Endodermal cell (in vitro differentiated cells): ENCODE results near the gene PAQR8. TPM values are rescaled to one million over a fixed set of nuclear protein-coding genes. Genes with fewer than 3 reads are reported as not detected.

Experiments
- DNase-seq: peaks from one replicate; pipeline ENCODE4 v3.0.0-alpha.2; 2017
- H3K27ac ChIP-seq: 2 replicates; pipeline ENCODE4 v1.5.1; 2013; ENCODE audit warnings: mild to moderate bottlenecking, low read depth, low read length, moderate library complexity
- H3K27me3 ChIP-seq: 2 replicates; pipeline ENCODE4 v1.6.1; 2013; ENCODE audit warnings: mild to moderate bottlenecking, low read length, moderate library complexity; ENCODE audit not compliant: insufficient read depth, control insufficient read depth, poor library complexity, severe bottlenecking
- H3K36me3 ChIP-seq: 2 replicates; pipeline ENCODE4 v1.7.0; 2013; ENCODE audit warnings: mild to moderate bottlenecking, low read length, moderate library complexity; ENCODE audit not compliant: control insufficient read depth, insufficient read depth
- H3K4me1 ChIP-seq: one replicate; pipeline ENCODE4 v1.7.0; 2013; ENCODE audit warnings: low read length; ENCODE audit not compliant: control insufficient read depth, insufficient read depth
- H3K4me3 ChIP-seq: 2 replicates; pipeline ENCODE4 v1.5.1; 2013; ENCODE audit warnings: mild to moderate bottlenecking, low read length, moderate library complexity
- H3K9ac ChIP-seq: 2 replicates; pipeline ENCODE4 v1.6.1; 2013; ENCODE audit warnings: mild to moderate bottlenecking, low read length, moderate library complexity; ENCODE audit not compliant: poor library complexity, severe bottlenecking; ENCODE audit errors: extremely low read depth
- H3K9me3 ChIP-seq: 2 replicates; pipeline ENCODE4 v1.6.1; 2013; ENCODE audit warnings: mild to moderate bottlenecking, low read length, moderate library complexity; ENCODE audit not compliant: control insufficient read depth
- H3K27ac Mint-ChIP-seq: 2 replicates; pipeline ENCODE4 v1.8.0; 2020; ENCODE audit warnings: mixed read lengths
- H3K27me3 Mint-ChIP-seq: 2 replicates; pipeline ENCODE4 v1.8.0; 2021; ENCODE audit warnings: mild to moderate bottlenecking, mixed read lengths; ENCODE audit not compliant: insufficient read depth
- H3K36me3 Mint-ChIP-seq: 2 replicates; pipeline ENCODE4 v1.8.0; 2020; ENCODE audit warnings: low read depth, mixed read lengths
- H3K4me1 Mint-ChIP-seq: 2 replicates; pipeline ENCODE4 v1.8.0; 2020; ENCODE audit warnings: mixed read lengths
- H3K4me3 Mint-ChIP-seq: 2 replicates; pipeline ENCODE4 v1.8.0; 2020; ENCODE audit warnings: mild to moderate bottlenecking, moderate library complexity, mixed read lengths
- H3K9me3 Mint-ChIP-seq: 2 replicates; pipeline ENCODE4 v1.8.0; 2020; ENCODE audit warnings: mild to moderate bottlenecking, mixed read lengths
- WGBS, 2 experiments: methylation state at CpG; one replicate each; pipeline versions ENCODE4 v1.1.5 to v1.1.7; 2013; ENCODE audit warnings: missing lambda C conversion rate in 2 of 2, mixed read lengths in 1 of 2; ENCODE audit not compliant: insufficient coverage in 1 of 2, insufficient read length in 1 of 2; 5-methylcytosine and 5-hydroxymethylcytosine counted together
- total RNA-seq, 2 donors: library from RNA; stranded (reverse); fragmentation: NEBNext Ultra II Directional in 1 of 2; extraction: Animal tissue kit (Norgen Biotek cat#: 25700) in 1 of 2; gene quantifications; 2 replicates in 1 of 2; 3 replicates in 1 of 2; pipeline ENCODE4 v1.2.1, GENCODE V29; 2021
- TF ChIP-seq, protein P1 (sequence below): fragments of 200-600 bp; sonication (generic); conservative IDR thresholded peaks from 2 replicates; pipeline ENCODE4 v1.5.0; 2021; ENCODE audit warnings: antibody characterized with exemption, mild to moderate bottlenecking

Gene PAQR8
- total RNA-seq, 2 donors from 2014 or later = 5.9 to 6.7 TPM

- 92% methylated on average over 4 of the region's 4 CpGs; no CpG with 5 or more reads in 1 of the 2 experiments for WGBS, 2 experiments
- Mint-ChIP-seq H3K4me1 (peaks cover 17% of the 10 kb centered on the region), H3K9me3 (no peaks in the 10 kb centered on the region), H3K27ac (no peak overlapping the region), H3K4me3 (no peak overlapping the region), H3K27me3 (no peaks in the 10 kb centered on the region), H3K36me3 (no peaks in the 10 kb centered on the region)
- Histone ChIP-seq H3K4me3 (no peak overlapping the region), H3K27ac (no peak overlapping the region), H3K4me1 (no peaks in the 10 kb centered on the region), H3K9me3 (no peaks in the 10 kb centered on the region), H3K36me3 (no peaks in the 10 kb centered on the region), H3K27me3 (no peaks in the 10 kb centered on the region), H3K9ac (no peak overlapping the region)
- TF ChIP-seq, protein P1, sequence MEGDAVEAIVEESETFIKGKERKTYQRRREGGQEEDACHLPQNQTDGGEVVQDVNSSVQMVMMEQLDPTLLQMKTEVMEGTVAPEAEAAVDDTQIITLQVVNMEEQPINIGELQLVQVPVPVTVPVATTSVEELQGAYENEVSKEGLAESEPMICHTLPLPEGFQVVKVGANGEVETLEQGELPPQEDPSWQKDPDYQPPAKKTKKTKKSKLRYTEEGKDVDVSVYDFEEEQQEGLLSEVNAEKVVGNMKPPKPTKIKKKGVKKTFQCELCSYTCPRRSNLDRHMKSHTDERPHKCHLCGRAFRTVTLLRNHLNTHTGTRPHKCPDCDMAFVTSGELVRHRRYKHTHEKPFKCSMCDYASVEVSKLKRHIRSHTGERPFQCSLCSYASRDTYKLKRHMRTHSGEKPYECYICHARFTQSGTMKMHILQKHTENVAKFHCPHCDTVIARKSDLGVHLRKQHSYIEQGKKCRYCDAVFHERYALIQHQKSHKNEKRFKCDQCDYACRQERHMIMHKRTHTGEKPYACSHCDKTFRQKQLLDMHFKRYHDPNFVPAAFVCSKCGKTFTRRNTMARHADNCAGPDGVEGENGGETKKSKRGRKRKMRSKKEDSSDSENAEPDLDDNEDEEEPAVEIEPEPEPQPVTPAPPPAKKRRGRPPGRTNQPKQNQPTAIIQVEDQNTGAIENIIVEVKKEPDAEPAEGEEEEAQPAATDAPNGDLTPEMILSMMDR = no peak
- no peak for DNase-seq
Observed at GRCh38 chr6:52394251-52394666, 32.3 kb downstream of the PAQR8 start.

DNA sequence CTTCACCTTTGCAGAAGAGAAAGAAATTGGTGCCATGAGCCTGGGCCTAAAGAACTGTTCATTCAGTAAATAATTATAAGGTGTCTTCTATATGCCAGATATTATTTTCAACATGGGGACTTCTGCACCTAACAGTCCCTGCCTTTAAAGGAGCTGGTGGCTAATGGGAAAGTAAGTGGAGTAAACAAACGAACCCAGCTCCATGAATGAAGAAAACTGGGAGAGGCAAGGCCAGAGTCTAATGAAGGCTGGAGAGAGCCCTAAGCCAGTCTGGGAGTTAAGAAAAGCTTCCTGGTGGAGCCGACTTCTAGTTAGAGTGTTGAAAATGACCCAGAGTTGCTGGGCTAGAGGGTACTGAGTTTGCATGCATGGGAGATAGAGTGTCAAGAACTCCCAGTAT lies 34.0 kb downstream of the PAQR8 start:
- Mint-ChIP-seq H3K27ac (no peak overlapping the region), H3K36me3 (no peaks in the 10 kb centered on the region), H3K9me3 (no peaks in the 10 kb centered on the region), H3K27me3 (no peaks in the 10 kb centered on the region), H3K4me1 (peaks cover 10% of the 10 kb centered on the region), H3K4me3 (no peak overlapping the region)
- Histone ChIP-seq H3K4me1 (no peaks in the 10 kb centered on the region), H3K27me3 (no peaks in the 10 kb centered on the region), H3K36me3 (no peaks in the 10 kb centered on the region), H3K4me3 (no peak overlapping the region), H3K9me3 (no peaks in the 10 kb centered on the region), H3K9ac (no peak overlapping the region), H3K27ac (no peak overlapping the region)
- DNase-seq = no peak
- TF ChIP-seq, protein P1 = no peak
- WGBS, 2 experiments = 90 to 94% methylated on average over 2 of the region's 2 CpGs

DNA sequence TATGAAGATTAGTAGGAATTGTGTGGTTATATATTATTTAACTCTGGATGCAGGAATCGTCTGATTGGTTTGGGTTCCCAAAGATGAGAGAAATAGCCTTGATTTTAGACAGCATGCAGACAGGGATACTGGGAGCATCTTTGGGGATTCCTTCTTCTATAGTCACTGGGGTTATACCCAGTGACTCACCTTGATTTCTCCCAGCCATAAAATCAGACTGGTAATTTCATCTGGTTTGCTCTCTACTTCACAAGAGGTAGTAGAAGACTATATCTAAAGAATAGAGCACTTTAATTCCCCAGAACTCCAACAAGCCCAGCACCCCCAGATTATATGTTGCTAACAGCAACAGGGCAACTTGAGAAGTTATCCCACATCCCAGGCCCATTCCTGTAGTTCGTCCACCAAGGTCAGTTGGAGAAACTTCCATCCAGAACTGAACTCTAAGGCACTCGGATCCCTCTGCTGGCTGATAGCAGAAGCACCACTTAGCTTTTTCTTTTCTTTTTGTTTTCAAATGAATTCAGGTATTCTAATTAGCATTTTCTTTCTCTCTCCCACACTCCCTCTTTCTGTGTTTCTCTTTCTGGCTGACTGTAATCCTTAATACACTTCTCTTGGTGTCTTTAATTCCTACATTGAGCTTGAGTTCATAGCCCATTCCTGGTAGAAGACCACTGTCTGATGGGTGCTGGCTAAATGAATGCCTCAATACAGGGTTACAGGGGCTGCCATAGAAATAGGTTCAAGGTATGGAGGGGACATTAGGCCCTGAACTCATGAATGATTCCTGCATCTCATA lies 37.8 kb downstream of the PAQR8 start:
- H3K9me3 Mint-ChIP-seq = no peaks in the 10 kb centered on the region
- Histone ChIP-seq H3K4me1 (no peaks in the 10 kb centered on the region), H3K9me3 (no peaks in the 10 kb centered on the region), H3K36me3 (no peaks in the 10 kb centered on the region), H3K9ac (no peak overlapping the region), H3K4me3 (no peak overlapping the region), H3K27me3 (no peaks in the 10 kb centered on the region), H3K27ac (no peak overlapping the region)
- H3K4me3 Mint-ChIP-seq = no peak overlapping the region
- no peaks in the 10 kb centered on the region for H3K36me3 Mint-ChIP-seq
- 45 to 54% methylated on average over 3 of the region's 3 CpGs for WGBS, 2 experiments
- DNase-seq = peak; percentile 78
- TF ChIP-seq, protein P1 = peak; percentile 93
- peaks cover 10% of the 10 kb centered on the region for H3K4me1 Mint-ChIP-seq
- no peaks in the 10 kb centered on the region for H3K27me3 Mint-ChIP-seq
- no peak overlapping the region for H3K27ac Mint-ChIP-seq
